Hematopoietic multipotent progenitor cell treated with erythropoietin and hydrocortisone succinate and interleukin-3 and kit ligand, for 8 days (in vitro differentiated cells): ENCODE measurements around the gene SCYGR3.
"Not testable (repeated sequence)": the region's sequence is repeated elsewhere in the genome, so short reads cannot be mapped to it uniquely, and the experiment has no call there.

Experiments used
- DNase-seq: peaks from one replicate; pipeline ENCODE4 v3.0.0-alpha.2; 2015

The SCYGR3 gene

GRCh38 chr2:227612546-227613271 is 1.9 kb downstream of the SCYGR3 start:
- DNase-seq: no peak

- DNase-seq: no peak
Observed at GRCh38 chr2:227610123-227610522, 4.5 kb downstream of the SCYGR3 start.

GRCh38 chr2:227608561-227609338 is 5.9 kb downstream of the SCYGR3 start:
- DNase-seq: peak; percentile 25

GRCh38 chr2:227607941-227608340 is 6.7 kb downstream of the SCYGR3 start:
- DNase-seq: no peak

- no peak for DNase-seq
Observed at GRCh38 chr2:227606476-227606875, 8.2 kb downstream of the SCYGR3 start.

- no peak for DNase-seq
Observed at GRCh38 chr2:227602358-227602757, 12.3 kb downstream of the SCYGR3 start.

GRCh38 chr2:227598835-227599503 is 15.7 kb downstream of the SCYGR3 start, which contains the start of gene SCYGR2:
Gene SCYGR2 (plus strand): TSS chr2:227598893. CDS start chr2:227598893, 0 bp downstream.
- DNase-seq: not testable (repeated sequence)

- no peak for DNase-seq
Observed at GRCh38 chr2:227597998-227598397, 16.6 kb downstream of the SCYGR3 start.

- DNase-seq: no peak
Observed at GRCh38 chr2:227597036-227597435, 17.6 kb downstream of the SCYGR3 start.

- DNase-seq: no peak
Observed at GRCh38 chr2:227595797-227596196, 18.8 kb downstream of the SCYGR3 start.

GRCh38 chr2:227592694-227593387 is 21.8 kb downstream of the SCYGR3 start:
- DNase-seq: no peak

- no peak for DNase-seq
Observed at GRCh38 chr2:227582369-227582768, 32.3 kb downstream of the SCYGR3 start.

- DNase-seq: no peak
Observed at GRCh38 chr2:227579791-227580190, 34.8 kb downstream of the SCYGR3 start.

GRCh38 chr2:227578642-227579041 is 36.0 kb downstream of the SCYGR3 start:
- DNase-seq: no peak

GRCh38 chr2:227577555-227577954 is 37.1 kb downstream of the SCYGR3 start:
- no peak for DNase-seq

GRCh38 chr2:227576812-227577211 is 37.8 kb downstream of the SCYGR3 start:
- no peak for DNase-seq

GRCh38 chr2:227576110-227576509 is 38.5 kb downstream of the SCYGR3 start:
- DNase-seq: no peak

GRCh38 chr2:227570615-227571014 is 44.0 kb downstream of the SCYGR3 start:
- no peak for DNase-seq

GRCh38 chr2:227568852-227569169 is 45.8 kb downstream of the SCYGR3 start:
- no peak for DNase-seq

GRCh38 chr2:227566012-227566411 is 48.6 kb downstream of the SCYGR3 start:
- no peak for DNase-seq

- no peak for DNase-seq
Observed at GRCh38 chr2:227565080-227565479, 49.6 kb downstream of the SCYGR3 start.
